HepG2 (cell line): Measurements from ENCODE around the gene SNIP1. TPM values are rescaled to one million over a fixed set of nuclear protein-coding genes. Genes with fewer than 3 reads are reported as not detected.
"Not testable (repeated sequence)": the region's sequence is repeated elsewhere in the genome, so short reads cannot be mapped to it uniquely, and the experiment has no call there.

Experiments used
- ATAC-seq: fragments of 200-7000 bp; cut with Tn5 transposase; 3 replicates; pipeline ENCODE4 v1.9.1; 2020; ENCODE audit warnings: mild to moderate bottlenecking, moderate library complexity
- BruUV-seq: library from RNA; stranded (reverse); fragments of 400-500 nt; replicated peaks from 2 replicates; lab custom pipeline; 2021; lab: Mats Ljungman, UMichigan
- CTCF ChIA-PET: fragments of 300-600 bp; formaldehyde crosslinking; extraction: SDS; loops from one replicate; lab custom pipeline; 2021; ENCODE audit warnings: low total read pairs, inconsistent platforms, low intra/inter-chr PET ratio; lab: Yijun Ruan, JAX
- POLR2A ChIA-PET: fragments of 350-600 bp; sonication (Branson Sonifier 250); formaldehyde crosslinking; loops from one replicate; lab custom pipeline; 2020; ENCODE audit warnings: antibody characterized with exemption, inconsistent platforms; lab: Yijun Ruan, JAX
- DNase-seq: peaks from one replicate; pipeline ENCODE4 v3.0.0-alpha.2; 2015; ENCODE audit warnings: low spot score
- FAIRE-seq: peaks from 3 replicates; lab custom pipeline; 2011; peaks lifted over from hg19 to GRCh38; lab: Jason Lieb, UNC
- H2AFZ ChIP-seq: one replicate; pipeline ENCODE4 v1.6.1; 2011; ENCODE audit warnings: low read length, inconsistent platforms
- H3K27ac ChIP-seq: fragments of 300-600 bp; 3 replicates; pipeline ENCODE4 v1.8.0; 2011; ENCODE audit warnings: mixed run types, mild to moderate bottlenecking, mixed read lengths, low read length, inconsistent platforms; ENCODE audit not compliant: insufficient read depth; ENCODE audit errors: extremely low read length
- H3K27me3 ChIP-seq, 2 experiments: fragments of 200-600 bp in 1 of 2; 2 replicates in 1 of 2; 3 replicates in 1 of 2; pipeline versions ENCODE4 v1.6.0 to v1.8.0; 2011; ENCODE audit warnings: low read length in 2 of 2, mild to moderate bottlenecking in 2 of 2, moderate library complexity in 2 of 2, inconsistent platforms in 1 of 2; ENCODE audit not compliant: insufficient read depth in 2 of 2, control insufficient read depth in 1 of 2
- H3K36me3 ChIP-seq, 2 experiments: fragments of 200-600 bp in 1 of 2; replicated peaks in 1 of 2; 2 replicates in 1 of 2; 3 replicates in 1 of 2; pipeline versions ENCODE4 v1.5.1 to v1.8.0; 2011; ENCODE audit warnings: low read length in 2 of 2, inconsistent platforms in 1 of 2; ENCODE audit not compliant: insufficient read depth in 2 of 2, control insufficient read depth in 1 of 2
- H3K4me1 ChIP-seq: 2 replicates; pipeline ENCODE4 v1.5.1; 2012; ENCODE audit warnings: low read length, inconsistent platforms; ENCODE audit not compliant: insufficient read depth
- H3K4me2 ChIP-seq: 2 replicates; pipeline ENCODE4 v1.6.0; 2011; ENCODE audit warnings: low read depth, low read length, inconsistent platforms
- H3K4me3 ChIP-seq, 3 experiments: fragments of 200-600 bp in 1 of 3; sonication (generic), shearing (Covaris generic) in 1 of 3; replicated peaks in 1 of 3; 2 replicates each; pipeline ENCODE4 v1.5.1; 2011 to 2016; ENCODE audit warnings: low read length in 3 of 3, inconsistent platforms in 2 of 3, low read depth in 2 of 3, mild to moderate bottlenecking in 2 of 3, control low read depth in 1 of 3, mixed read lengths in 1 of 3; ENCODE audit not compliant: insufficient read depth in 1 of 3
- H3K79me2 ChIP-seq: one replicate; pipeline ENCODE4 v1.6.1; 2011; ENCODE audit warnings: low read length, inconsistent platforms; ENCODE audit not compliant: insufficient read depth
- H3K9ac ChIP-seq: 2 replicates; pipeline ENCODE4 v1.6.0; 2011; ENCODE audit warnings: mild to moderate bottlenecking, low read depth, low read length, inconsistent platforms; ENCODE audit not compliant: insufficient read depth
- H3K9me3 ChIP-seq: 2 replicates; pipeline ENCODE4 v1.5.1; 2012; ENCODE audit warnings: mild to moderate bottlenecking, low read length
- H4K20me1 ChIP-seq: 2 replicates; pipeline ENCODE4 v1.6.0; 2011; ENCODE audit warnings: inconsistent platforms, mild to moderate bottlenecking, low read length, moderate library complexity; ENCODE audit not compliant: insufficient read depth
- FOSL2 ChIP-seq: sonication (generic); formaldehyde crosslinking; IDR thresholded peaks from 2 replicates; pipeline ENCODE4 v1.4.0; 2020; ENCODE audit warnings: missing genetic modification reagents
- NR2F1 ChIP-seq, 2 experiments: fragments of 450-650 bp in 1 of 2; formaldehyde crosslinking in 1 of 2; IDR thresholded peaks; 2 replicates each; pipeline versions ENCODE4 v1.5.0 to v1.6.1; 2016 to 2020; ENCODE audit warnings: mild to moderate bottlenecking in 1 of 2, missing compliant biosample characterization in 1 of 2, missing genetic modification reagents in 1 of 2, moderate library complexity in 1 of 2
- NR2F6 ChIP-seq, 2 experiments: IDR thresholded peaks; 2 replicates each; pipeline ENCODE4 v1.6.1; 2016; ENCODE audit warnings: antibody characterized with exemption in 1 of 2, mild to moderate bottlenecking in 1 of 2
- RARA ChIP-seq: IDR thresholded peaks from 2 replicates; pipeline ENCODE4 v1.6.1; 2016; ENCODE audit warnings: missing genetic modification reagents, missing compliant biosample characterization
- RELA ChIP-seq: sonication (generic); formaldehyde crosslinking; IDR thresholded peaks from 2 replicates; pipeline ENCODE4 v1.4.0; 2020; ENCODE audit warnings: missing genetic modification reagents
- SAP130 ChIP-seq: IDR thresholded peaks from 2 replicates; pipeline ENCODE4 v1.6.1; 2016; ENCODE audit warnings: low read depth
- ZMYM2 ChIP-seq: sonication (generic); formaldehyde crosslinking; IDR thresholded peaks from 2 replicates; pipeline ENCODE4 v1.8.0; 2022; ENCODE audit warnings: mild to moderate bottlenecking, missing genetic modification reagents
- WGBS: methylation state at CpG from one replicate; pipeline ENCODE4 v1.1.6; 2017; ENCODE audit warnings: low lambda C conversion rate; 5-methylcytosine and 5-hydroxymethylcytosine counted together
- in situ Hi-C: cut with HindIII; loops from 2 replicates; pipeline ENCODE4 v1.10.0; 2017; ENCODE audit warnings: low pct_unique_long_range_greater_than_20kb; ENCODE audit not compliant: extremely low pct_ligation_motif_present
- intact Hi-C: fragments of 100-400 bp; cut with micrococcal nuclease; formaldehyde crosslinking; loops from one replicate; pipeline ENCODE4 v1.10.0; 2022; ENCODE audit not compliant: unreplicated experiment
- polyA plus RNA-seq, 8 experiments: library from polyadenylated mRNA; depleted of rRNA in 3 of 8; stranded (reverse) in 7 of 8; unstranded in 1 of 8; fragments of >200 nt; fragmentation: Illumina TruSeq in 4 of 8; extraction: Trizol in 4 of 8; gene quantifications; 2 replicates each; pipeline versions ENCODE4 v1.2.1 to v1.2.3, GENCODE V29; 2011 to 2016; ENCODE audit warnings: low read depth in 4 of 8, missing spikeins in 1 of 8, mixed read lengths in 1 of 8; ENCODE audit not compliant: insufficient read depth in 1 of 8
- total RNA-seq, 5 experiments: library from RNA; depleted of rRNA; stranded (reverse); fragments of >200 nt; fragmentation: Illumina TruSeq; extraction: Trizol; gene quantifications; 2 replicates each; pipeline ENCODE4 v1.2.3, GENCODE V29; 2016; ENCODE audit warnings: low read depth in 1 of 5
- TF ChIP-seq, protein P1 (sequence below): sonication (generic); IDR thresholded peaks from 2 replicates; pipeline ENCODE4 v1.6.1; 2016; ENCODE audit warnings: low read depth, borderline replicate concordance

The SNIP1 gene
- total and polyA plus RNA-seq, 2 of the 13 experiments (the other 11 are each of a cell fraction or from before 2014, with no cell fraction given), result 5.5 to 11.2 TPM

DNA sequence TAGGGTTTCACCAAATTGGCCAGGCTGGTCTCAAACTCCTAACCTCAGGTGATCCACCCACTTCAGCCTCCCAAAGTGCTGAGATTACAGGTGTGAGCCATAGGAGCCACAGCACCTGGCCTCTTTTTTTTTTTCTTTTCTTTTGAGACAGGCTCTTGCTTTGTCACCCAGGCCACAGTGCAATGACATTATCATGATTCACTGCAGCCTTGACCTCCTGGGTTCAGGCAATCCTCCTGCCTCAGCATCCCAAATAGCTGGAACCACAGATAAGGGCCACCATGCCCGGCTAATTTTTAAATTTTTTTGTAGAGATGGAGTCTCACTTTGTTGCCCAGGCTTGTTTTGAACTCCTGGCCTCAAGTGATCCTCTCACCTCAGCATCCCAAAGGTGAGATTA is 24.2 kb downstream of the SNIP1 start:
- ATAC-seq; CTCF ChIA-PET; H3K27me3 ChIP-seq; H3K36me3 ChIP-seq; H3K27ac ChIP-seq; in situ Hi-C loops; BruUV-seq; H2AFZ ChIP-seq; H3K4me2 ChIP-seq; H4K20me1 ChIP-seq; H3K9ac ChIP-seq; intact Hi-C loops; H3K9me3 ChIP-seq; FAIRE-seq; H3K4me3 ChIP-seq; H3K79me2 ChIP-seq; TF ChIP-seq NR2F6 (CRISPR knock-in tag; IDR thresholded peaks at IDR 0.05): not testable (repeated sequence)
- TF ChIP-seq NR2F1 (CRISPR knock-in tag; IDR thresholded peaks at IDR 0.05) (0 out of 4 replicates have a peak, but pooled peaks of 1 of the 2 experiments have one; percentile 37), SAP130 (CRISPR knock-in tag) (0 out of 2 replicates have a peak, but pooled peaks have one; percentile 9), FOSL2 (CRISPR knock-in tag) (peak; percentile 73), NR2F6 (IDR thresholded peaks at IDR 0.05) (peak; percentile 46; the same call in 1 of the 2 replicates), ZMYM2 (CRISPR knock-in tag) (peak; percentile 23; the same call in 1 of the 2 replicates), RARA (CRISPR knock-in tag) (peak; percentile 52)
- 0% methylated on average over 1 of the region's 1 CpG for WGBS
- POLR2A ChIA-PET, result interaction anchor here (6.1 kb wide), 1 partner anchor 15 kb away, joined by 52 read pairs; the partner anchor contains the start of gene MEAF6
- peaks cover 46% of the 10 kb centered on the region for H3K4me1 ChIP-seq
- peak; percentile 40 for DNase-seq

DNA sequence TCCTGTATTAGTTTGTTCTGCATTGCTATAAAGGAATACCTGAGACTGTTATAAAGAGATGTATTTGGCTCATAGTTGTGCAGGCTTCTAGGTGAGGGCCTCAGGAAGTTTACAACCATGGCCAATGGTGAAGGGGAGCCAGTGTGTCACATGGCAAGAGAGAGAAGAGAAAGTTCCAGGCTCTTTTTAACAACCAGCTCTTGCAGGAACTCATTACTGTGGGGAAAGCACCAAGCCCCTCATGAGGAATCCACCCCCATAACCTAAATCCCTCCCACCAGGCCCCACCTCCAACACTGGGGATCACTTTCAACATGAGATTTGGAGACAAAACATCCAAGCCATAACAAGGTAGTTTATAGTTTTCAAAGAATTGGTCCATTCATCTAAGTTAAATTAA is 34.5 kb downstream of the SNIP1 start:
- Histone ChIP-seq H4K20me1 (no peaks in the 10 kb centered on the region), H3K9ac (no peak overlapping the region), H3K27me3 (no peaks in the 10 kb centered on the region), H3K4me1 (peaks cover 11% of the 10 kb centered on the region), H3K9me3 (no peaks in the 10 kb centered on the region), H2AFZ (no peak overlapping the region), H3K36me3 (no peaks in the 10 kb centered on the region), H3K79me2 (no peaks in the 10 kb centered on the region), H3K4me3 (no peak overlapping the region), H3K27ac (no peak overlapping the region), H3K4me2 (0 out of 2 replicates have a peak overlapping the region, but pooled peaks have one; percentile 1)
- in situ Hi-C loops, result no loop called here
- ChIA-PET POLR2A (no interaction called here), CTCF (no interaction called here)
- no peak for FAIRE-seq
- intact Hi-C loops, result no loop called here
- DNase-seq, result no peak
- TF ChIP-seq RELA, result no peak
- TF ChIP-seq, protein P1, sequence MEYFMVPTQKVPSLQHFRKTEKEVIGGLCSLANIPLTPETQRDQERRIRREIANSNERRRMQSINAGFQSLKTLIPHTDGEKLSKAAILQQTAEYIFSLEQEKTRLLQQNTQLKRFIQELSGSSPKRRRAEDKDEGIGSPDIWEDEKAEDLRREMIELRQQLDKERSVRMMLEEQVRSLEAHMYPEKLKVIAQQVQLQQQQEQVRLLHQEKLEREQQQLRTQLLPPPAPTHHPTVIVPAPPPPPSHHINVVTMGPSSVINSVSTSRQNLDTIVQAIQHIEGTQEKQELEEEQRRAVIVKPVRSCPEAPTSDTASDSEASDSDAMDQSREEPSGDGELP, result no peak
- ATAC-seq, result no peak
- BruUV-seq, result no TSS peak
